Measurements from ENCODE around the gene MPC2.
"Not testable (repeated sequence)": the region's sequence is repeated elsewhere in the genome, so short reads cannot be mapped to it uniquely, and the experiment has no call there.

The MPC2 gene

DNA sequence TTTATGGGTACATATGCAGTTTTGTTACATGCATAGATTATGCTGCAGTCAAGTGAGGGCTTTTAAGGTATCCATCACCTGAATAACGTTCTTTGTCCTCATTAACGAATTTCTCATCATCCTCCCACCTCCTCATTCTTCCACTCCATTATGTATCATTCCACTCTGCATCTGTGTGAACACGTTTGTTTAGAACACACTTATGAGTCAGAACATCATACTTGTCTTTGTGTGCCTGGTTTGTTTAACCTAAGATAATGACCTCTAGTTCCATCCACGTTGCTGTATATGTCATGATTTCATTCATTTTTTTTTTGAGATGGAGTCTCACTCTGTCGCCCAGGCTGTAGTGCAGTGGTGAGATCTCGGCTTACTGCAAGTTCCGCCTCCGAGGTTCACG, 6.7 kb upstream of the MPC2 start:
- H3K4me1 Mint-ChIP-seq (ENCODE audit: low read depth), result peaks cover 44% of the 10 kb centered on the region
- H3K27me3 Mint-ChIP-seq, result no peaks in the 10 kb centered on the region

DNA sequence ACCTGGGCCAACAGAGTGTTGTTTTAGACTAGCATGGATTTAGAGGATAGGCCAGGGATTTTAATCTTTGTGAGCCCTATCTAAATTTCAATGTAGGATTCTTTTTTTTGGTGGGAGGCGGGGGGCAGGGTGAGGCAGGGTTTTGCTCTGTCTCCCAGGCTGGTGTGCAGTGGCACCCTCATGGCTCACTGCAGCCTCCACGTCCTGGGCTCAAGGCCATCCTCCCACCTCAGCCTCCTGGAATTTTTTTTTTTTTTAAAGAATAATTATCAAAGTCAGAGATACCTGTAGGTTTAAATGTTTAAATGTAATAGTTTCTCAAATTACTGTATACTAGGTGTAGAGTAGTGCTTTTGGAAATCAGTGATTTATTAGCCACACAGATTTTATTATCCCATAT, 3.4 kb upstream of the MPC2 start:
- no peak for DNase-seq
- H3K9me3 Mint-ChIP-seq, result peaks cover 3% of the 10 kb centered on the region
- H3K27ac Mint-ChIP-seq, result no peak overlapping the region
- H3K27me3 Mint-ChIP-seq, result no peaks in the 10 kb centered on the region
- H3K4me1 Mint-ChIP-seq (ENCODE audit: low read depth), result peaks cover 33% of the 10 kb centered on the region
- H3K4me3 Mint-ChIP-seq, result no peak overlapping the region
- peaks cover 29% of the 10 kb centered on the region for H3K36me3 Mint-ChIP-seq (ENCODE audit: low read depth)

More for the DNA sequence above, 6.7 kb upstream of the MPC2 start:
- Mint-ChIP-seq H3K36me3 (ENCODE audit: low read depth) (peaks cover 14% of the 10 kb centered on the region), H3K4me3 (no peak overlapping the region), H3K9me3 (peaks cover 3% of the 10 kb centered on the region), H3K27ac (no peak overlapping the region)
- no peak for DNase-seq

DNA sequence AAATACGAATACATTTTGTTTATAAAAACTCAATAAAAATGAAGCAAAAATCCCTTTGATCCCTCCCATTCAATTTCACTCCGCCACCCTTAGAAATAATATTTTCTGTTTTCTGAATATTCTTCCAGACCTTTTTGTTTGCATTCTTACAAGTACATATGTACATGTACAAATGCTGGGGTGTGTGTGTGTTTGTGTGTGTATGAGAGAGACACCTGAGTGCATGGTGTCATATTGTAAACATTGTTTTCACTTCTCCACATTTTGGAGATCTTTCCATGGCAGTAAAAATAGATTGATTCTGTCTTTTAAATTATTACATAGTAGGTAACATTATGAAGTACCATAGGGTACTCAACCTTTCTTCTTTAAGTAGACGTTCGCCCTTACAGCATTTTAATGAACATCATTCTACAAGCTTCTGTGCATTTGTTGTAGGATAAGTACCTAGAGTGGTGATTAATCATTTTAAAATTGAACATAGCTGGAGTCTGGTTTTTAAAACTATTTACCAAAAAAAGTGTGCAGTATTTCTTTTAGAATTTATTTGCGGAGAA, 1.3 kb upstream of the MPC2 start:
- Mint-ChIP-seq H3K36me3 (ENCODE audit: low read depth) (peaks cover 26% of the 10 kb centered on the region), H3K27me3 (no peaks in the 10 kb centered on the region), H3K9me3 (no peaks in the 10 kb centered on the region), H3K27ac (peak overlapping the region; percentile 72), H3K4me1 (ENCODE audit: low read depth) (peaks cover 43% of the 10 kb centered on the region), H3K4me3 (peak overlapping the region; percentile 90)
- no peak for DNase-seq

DNA sequence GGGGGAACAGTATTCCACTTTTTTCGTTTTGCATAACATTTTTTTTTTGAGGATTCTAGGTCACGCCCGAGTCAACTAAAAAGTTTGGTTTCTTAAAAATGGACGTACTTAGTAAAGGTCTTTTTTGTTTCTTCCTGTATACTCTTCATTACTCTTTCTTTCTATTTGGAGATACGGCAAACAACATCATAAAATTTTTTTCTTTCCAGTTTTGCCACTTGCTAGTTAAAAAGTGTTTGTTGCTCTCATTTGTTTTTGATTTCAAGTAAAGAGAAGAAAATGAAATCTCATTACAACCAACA, 788 bp upstream of the MPC2 start:
- H3K27me3 Mint-ChIP-seq, result no peaks in the 10 kb centered on the region
- no peaks in the 10 kb centered on the region for H3K9me3 Mint-ChIP-seq
- peak overlapping the region; percentile 100 for H3K27ac Mint-ChIP-seq
- no peak for DNase-seq
- peaks cover 46% of the 10 kb centered on the region for H3K4me1 Mint-ChIP-seq (ENCODE audit: low read depth)
- H3K4me3 Mint-ChIP-seq, result peak overlapping the region; percentile 90
- peaks cover 26% of the 10 kb centered on the region for H3K36me3 Mint-ChIP-seq (ENCODE audit: low read depth)

DNA sequence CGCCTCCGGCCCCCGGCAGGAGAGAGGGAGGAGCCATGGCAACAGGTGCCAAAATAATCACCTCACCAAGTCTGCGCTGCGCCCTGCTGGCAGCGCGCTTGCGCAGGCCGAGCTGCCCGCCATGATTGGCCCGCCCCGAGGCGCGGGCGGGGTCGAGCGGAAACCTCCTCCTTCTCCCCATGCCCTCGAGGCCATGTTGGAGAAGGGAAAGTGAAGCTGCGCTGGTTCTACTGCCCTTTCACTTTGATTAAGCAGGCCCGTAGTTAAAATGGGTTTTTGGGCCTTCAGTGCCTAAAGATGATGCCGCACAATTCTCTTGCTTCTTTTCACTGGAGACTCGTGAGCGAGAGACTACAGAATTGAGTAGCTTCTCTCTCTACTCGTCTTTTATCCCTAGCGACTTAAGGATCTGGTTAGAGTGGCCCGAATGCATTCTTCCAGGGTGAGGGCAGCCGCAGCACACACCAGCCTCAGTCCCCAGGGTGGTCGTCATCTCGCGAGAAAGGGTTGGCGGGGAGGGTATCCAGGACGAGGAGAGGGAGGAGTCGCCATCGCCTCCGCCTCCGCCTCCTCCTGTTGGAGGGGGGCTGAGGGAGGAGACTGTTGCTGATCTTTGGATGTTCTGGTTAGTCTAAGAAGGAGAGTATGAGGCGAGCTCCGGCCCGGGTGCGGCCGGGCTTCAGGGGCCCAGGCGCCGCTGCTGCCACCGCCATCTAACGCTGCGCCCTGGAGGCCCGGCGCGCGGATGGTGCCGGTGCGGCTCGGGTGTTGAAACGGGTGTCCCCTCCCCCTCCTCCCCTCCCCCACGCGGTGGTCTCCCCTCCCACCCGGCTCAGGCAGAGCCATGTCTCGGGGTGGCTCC, 573 bp downstream of the MPC2 start, which contains the start of gene DCAF6:
Gene DCAF6 (plus strand): TSS at position 616 of the 862 bp plus-strand sequence. CDS start 229 bp downstream, at position 845.
- no peaks in the 10 kb centered on the region for H3K27me3 Mint-ChIP-seq
- no peaks in the 10 kb centered on the region for H3K9me3 Mint-ChIP-seq
- H3K27ac Mint-ChIP-seq, result peak within 1 kb of the TSS; percentile 100
- H3K36me3 Mint-ChIP-seq (ENCODE audit: low read depth), result peaks cover 21% of the 10 kb centered on the region
- DNase-seq, result peak; percentile 95
- H3K4me3 Mint-ChIP-seq, result peak within 1 kb of the TSS; percentile 90
- peaks cover 45% of the 10 kb centered on the region for H3K4me1 Mint-ChIP-seq (ENCODE audit: low read depth)

DNA sequence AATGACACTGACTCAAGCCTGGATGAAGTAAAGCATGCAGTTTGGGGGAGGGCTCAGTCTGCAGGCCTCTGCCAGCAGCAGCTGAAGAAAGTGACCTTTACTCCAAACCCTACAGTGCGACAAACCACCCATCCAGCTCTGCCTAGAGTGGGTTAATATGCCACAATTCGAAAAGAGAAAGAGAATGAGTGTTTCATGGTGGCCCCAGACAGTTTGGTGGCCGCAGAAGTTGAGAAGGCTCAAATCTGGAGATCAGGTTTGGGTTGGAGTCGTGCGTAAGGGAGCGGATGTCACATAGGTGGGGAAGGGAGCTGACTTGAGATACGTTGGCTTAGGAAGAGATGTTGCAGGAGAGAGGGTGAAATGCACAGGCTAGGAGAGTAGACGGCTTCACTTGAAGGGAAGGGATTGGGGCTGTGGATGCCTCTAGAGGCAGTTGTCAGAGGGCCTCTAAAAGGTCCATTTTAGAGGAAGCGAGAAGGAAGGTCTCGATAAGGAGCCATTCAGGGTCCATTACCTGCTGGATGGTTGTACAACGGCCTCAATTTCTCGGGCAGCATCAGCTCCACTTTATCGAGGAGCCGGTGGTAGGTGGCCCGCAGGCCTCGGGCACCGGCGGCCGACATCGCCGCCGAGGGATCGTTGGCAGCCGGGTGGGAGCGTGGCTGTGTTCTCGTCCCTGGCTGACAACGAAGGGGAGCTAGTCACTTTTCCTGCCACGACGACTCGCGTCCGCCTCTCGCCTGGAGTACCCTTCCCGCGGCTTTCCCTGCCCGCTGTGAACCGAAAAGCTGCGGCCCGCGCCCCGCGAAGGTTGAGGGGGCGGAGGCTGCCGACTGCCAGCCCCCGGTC, 1.4 kb downstream of the MPC2 start:
- no peaks in the 10 kb centered on the region for H3K9me3 Mint-ChIP-seq
- H3K4me3 Mint-ChIP-seq, result peak overlapping the region; percentile 90
- peak; percentile 60 for DNase-seq
- peaks cover 40% of the 10 kb centered on the region for H3K4me1 Mint-ChIP-seq (ENCODE audit: low read depth)
- no peaks in the 10 kb centered on the region for H3K27me3 Mint-ChIP-seq
- peaks cover 21% of the 10 kb centered on the region for H3K36me3 Mint-ChIP-seq (ENCODE audit: low read depth)
- peak overlapping the region; percentile 100 for H3K27ac Mint-ChIP-seq

DNA sequence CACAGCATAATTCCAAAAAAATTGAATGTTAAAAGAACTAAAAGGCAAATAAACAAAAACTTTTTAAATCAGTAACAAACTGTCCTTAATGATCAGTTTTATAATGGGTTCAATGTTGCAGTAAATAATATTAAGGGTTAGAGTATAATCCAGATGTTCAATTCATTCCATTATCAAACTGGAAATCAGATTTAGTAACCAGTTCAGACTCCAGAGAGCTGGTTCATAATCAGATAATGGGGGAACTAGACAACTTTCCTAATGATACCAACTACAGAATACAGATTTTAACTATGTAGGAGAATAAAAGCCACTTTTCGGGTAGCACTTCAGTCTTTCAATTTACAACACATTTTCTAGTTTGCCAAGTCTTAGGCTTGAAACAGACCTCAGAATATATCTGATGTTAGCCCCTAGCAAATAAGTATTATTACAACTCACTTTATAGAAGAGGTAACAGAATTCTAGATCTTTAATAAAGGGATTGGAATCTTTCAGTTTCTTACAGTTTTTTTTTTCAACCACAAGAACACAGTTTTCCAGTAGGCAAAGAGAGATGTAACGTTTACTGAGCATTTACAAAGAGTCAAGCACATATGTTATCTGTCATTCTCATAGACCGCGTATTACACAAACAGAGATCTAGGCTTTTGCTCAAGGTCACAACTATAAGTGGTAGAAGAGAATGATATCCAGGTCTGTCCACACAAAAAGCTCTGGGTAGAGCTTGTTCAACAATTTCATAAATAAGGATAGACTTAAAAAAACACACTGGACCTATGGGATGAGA, 2.3 kb downstream of the MPC2 start:
- Mint-ChIP-seq H3K4me3 (peak overlapping the region; percentile 90), H3K4me1 (ENCODE audit: low read depth) (peaks cover 48% of the 10 kb centered on the region), H3K27me3 (no peaks in the 10 kb centered on the region), H3K36me3 (ENCODE audit: low read depth) (peaks cover 21% of the 10 kb centered on the region), H3K9me3 (no peaks in the 10 kb centered on the region), H3K27ac (peak overlapping the region; percentile 100)
- DNase-seq, result no peak

DNA sequence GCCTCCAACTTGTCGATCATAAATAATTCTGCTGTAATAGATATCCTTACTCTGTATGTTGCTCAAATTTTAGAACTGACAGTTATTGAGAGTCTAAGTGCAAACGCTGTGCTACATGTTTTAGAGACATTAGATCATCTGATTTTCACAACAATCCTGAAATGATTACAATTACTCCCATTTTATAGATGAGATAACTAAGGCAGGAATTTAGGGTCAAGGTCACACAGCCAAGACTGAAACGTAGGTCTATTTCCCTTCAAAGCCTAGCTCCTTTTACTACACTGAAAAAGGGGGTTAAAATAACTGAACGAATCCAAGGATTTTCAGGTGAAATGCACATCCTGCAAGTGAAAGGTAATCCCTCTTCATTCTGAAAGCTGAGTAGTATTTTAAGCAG, 3.1 kb downstream of the MPC2 start:
- DNase-seq, result no peak

DNA sequence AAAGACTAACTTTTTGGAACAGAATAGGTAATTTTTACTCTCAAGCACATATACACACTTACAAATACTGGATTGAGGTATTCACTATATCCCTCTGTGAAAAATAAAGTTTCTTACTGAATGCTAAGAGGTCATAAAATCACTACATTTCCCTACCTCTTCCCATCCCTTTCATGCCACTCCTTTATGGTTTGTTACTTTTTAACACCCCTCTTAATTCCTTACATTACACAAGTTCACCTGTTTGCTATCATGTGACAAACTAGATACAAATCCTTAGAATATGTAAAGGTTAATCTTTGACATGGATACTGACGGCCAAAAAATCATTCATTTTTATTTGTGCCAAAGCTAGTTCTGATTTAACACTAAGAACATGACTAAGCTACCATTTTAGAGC, 7.1 kb downstream of the MPC2 start:
- no peak overlapping the region for H3K27ac Mint-ChIP-seq

More for the DNA sequence above, 3.1 kb downstream of the MPC2 start:
- peak overlapping the region; percentile 90 for H3K4me3 Mint-ChIP-seq
- H3K4me1 Mint-ChIP-seq (ENCODE audit: low read depth), result peaks cover 49% of the 10 kb centered on the region
- no peaks in the 10 kb centered on the region for H3K9me3 Mint-ChIP-seq
- H3K27ac Mint-ChIP-seq, result no peak overlapping the region
- no peaks in the 10 kb centered on the region for H3K27me3 Mint-ChIP-seq
- peaks cover 21% of the 10 kb centered on the region for H3K36me3 Mint-ChIP-seq (ENCODE audit: low read depth)

DNA sequence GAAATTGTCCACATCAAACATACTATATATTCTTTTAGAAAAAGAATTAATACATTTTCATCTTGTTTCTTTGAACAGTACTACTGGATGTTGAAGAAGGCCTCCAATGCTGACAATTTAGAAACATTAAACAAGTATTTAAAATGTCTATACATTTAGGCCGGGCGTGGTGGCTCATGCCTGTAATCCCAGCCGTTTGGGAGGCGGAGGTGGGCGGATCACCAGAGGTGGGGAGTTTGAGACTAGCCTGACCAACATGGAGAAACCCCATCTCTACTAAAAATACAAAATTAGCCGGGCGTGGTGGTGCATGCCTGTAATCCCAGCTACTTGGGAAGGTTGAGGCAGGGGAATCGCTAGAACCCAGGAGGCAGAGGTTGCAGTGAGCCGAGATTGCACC, 8.0 kb downstream of the MPC2 start:
- H3K9me3 Mint-ChIP-seq; H3K36me3 Mint-ChIP-seq (ENCODE audit: low read depth); H3K27me3 Mint-ChIP-seq; H3K27ac Mint-ChIP-seq; H3K4me3 Mint-ChIP-seq; DNase-seq: not testable (repeated sequence)
- peaks cover 27% of the 10 kb centered on the region for H3K4me1 Mint-ChIP-seq (ENCODE audit: low read depth)

More for the DNA sequence above, 7.1 kb downstream of the MPC2 start:
- DNase-seq, result no peak
- Mint-ChIP-seq H3K9me3 (no peaks in the 10 kb centered on the region), H3K36me3 (ENCODE audit: low read depth) (peaks cover 2% of the 10 kb centered on the region), H3K4me1 (ENCODE audit: low read depth) (peaks cover 35% of the 10 kb centered on the region), H3K27me3 (no peaks in the 10 kb centered on the region), H3K4me3 (no peak overlapping the region)

DNA sequence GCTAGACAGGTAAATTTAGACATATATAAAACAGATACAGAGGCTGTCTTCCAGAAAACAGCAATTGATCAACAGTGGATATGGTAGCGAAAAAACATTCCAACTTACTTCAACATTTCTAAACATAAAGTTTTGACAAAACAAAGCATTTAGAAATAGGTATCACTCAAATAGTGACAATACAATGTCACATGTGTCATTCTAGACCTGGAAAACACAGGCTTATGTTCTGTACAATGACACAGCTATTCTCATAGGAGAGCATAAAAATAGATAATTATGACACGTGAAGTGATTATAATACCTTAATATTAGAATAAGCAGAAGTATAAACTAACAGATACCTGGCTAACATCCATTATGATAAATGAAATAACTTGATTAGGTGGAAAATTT, 8.4 kb downstream of the MPC2 start:
- H3K27me3 Mint-ChIP-seq, result no peaks in the 10 kb centered on the region
- no peaks in the 10 kb centered on the region for H3K9me3 Mint-ChIP-seq
- H3K4me1 Mint-ChIP-seq (ENCODE audit: low read depth), result peaks cover 22% of the 10 kb centered on the region
- no peak for DNase-seq
- no peak overlapping the region for H3K4me3 Mint-ChIP-seq
- H3K36me3 Mint-ChIP-seq (ENCODE audit: low read depth), result peaks cover 6% of the 10 kb centered on the region
- H3K27ac Mint-ChIP-seq, result no peak overlapping the region

DNA sequence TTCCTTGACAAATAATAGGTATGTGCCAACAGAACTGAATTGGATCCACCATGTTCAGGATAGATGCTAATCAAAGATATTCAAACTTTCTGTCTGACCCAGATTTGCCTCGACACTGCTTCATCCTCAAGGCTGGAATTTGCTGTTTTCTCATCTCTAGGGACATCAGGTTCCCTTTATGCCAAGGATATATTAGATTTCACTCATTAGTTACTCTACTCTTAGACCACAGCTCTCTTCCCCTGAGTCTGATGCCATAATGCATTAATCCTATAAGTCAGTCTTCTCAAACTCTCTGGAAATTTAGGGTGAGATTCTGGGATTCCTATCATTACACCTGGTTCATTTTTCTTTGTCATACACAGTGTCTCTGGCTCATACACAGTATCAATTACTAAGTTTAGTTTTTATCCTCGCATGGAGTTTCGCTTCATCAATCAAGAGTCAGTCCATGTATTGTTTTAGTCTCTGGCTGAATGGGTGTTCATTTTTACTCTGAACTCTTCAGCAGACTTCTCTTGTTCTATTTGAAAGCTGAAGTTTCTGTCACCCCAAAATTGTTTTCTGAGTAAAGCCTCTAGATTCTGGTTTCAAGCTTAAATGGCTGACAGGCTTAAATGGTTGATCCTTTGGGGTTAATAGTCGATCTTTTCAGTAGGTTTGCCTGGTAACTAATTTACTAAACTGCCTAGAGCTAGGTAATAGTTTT, 9.7 kb downstream of the MPC2 start:
- no peak for DNase-seq
- Mint-ChIP-seq H3K27me3 (no peaks in the 10 kb centered on the region), H3K9me3 (no peaks in the 10 kb centered on the region), H3K4me1 (ENCODE audit: low read depth) (peaks cover 21% of the 10 kb centered on the region), H3K4me3 (no peak overlapping the region), H3K27ac (no peak overlapping the region), H3K36me3 (ENCODE audit: low read depth) (peaks cover 14% of the 10 kb centered on the region)

DNA sequence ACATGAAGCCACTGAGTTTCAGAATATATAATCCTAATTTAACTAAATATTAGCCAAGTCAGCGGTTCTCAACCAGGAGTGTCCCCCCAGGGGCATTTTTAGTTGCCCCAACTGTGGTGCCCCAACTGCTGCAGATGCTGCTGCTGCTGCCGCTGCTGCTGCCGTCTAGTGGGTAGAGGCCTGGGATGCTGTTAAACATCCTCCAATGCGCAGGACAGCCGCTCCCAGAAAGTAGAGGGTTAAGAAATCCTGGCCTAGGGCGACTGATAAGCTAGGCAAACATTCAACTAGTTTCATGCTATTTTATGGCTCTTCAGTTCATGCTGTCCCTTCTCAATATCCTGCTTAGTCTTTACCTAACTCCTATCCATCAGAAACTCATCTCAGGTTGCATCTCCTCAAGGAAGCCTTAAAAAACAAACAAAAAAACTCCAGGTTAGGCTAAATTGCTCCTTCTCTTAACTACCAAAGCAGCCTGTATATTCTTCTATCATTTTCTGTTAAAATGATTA, 10.3 kb downstream of the MPC2 start:
- DNase-seq, result no peak
- Mint-ChIP-seq H3K4me3 (no peak overlapping the region), H3K27ac (no peak overlapping the region), H3K4me1 (ENCODE audit: low read depth) (peaks cover 23% of the 10 kb centered on the region), H3K36me3 (ENCODE audit: low read depth) (peaks cover 14% of the 10 kb centered on the region), H3K9me3 (no peaks in the 10 kb centered on the region), H3K27me3 (no peaks in the 10 kb centered on the region)

Measured in activated T-cell treated with anti-CD3 and anti-CD28 coated beads, Interleukin-2, amount 50 U/mL, for 24 hours (primary cell).